Trophoblast cell (in vitro differentiated cells and primary cell): ENCODE results near the gene ZAR1.

Experiments used
- DNase-seq, 2 donors: peaks; one replicate each; pipeline ENCODE4 v3.0.0-alpha.2; 2016
- H2AFZ ChIP-seq: 2 replicates; pipeline ENCODE4 v1.6.1; 2013; ENCODE audit warnings: low read length, moderate library complexity, mild to moderate bottlenecking; ENCODE audit not compliant: insufficient read depth, poor library complexity
- H2AK5ac ChIP-seq: 2 replicates; pipeline ENCODE4 v1.6.1; 2013; ENCODE audit warnings: mild to moderate bottlenecking, low read length
- H2BK120ac ChIP-seq: 2 replicates; pipeline ENCODE4 v1.6.1; 2013; ENCODE audit warnings: low read length, mild to moderate bottlenecking, moderate library complexity; ENCODE audit not compliant: insufficient read depth, poor library complexity
- H2BK12ac ChIP-seq: 2 replicates; pipeline ENCODE4 v1.6.1; 2013; ENCODE audit warnings: mild to moderate bottlenecking, low read length, moderate library complexity
- H2BK5ac ChIP-seq: 2 replicates; pipeline ENCODE4 v1.6.1; 2013; ENCODE audit warnings: low read length, low read depth, moderate library complexity, mild to moderate bottlenecking; ENCODE audit not compliant: poor library complexity
- H3K14ac ChIP-seq: 2 replicates; pipeline ENCODE4 v1.6.1; 2013; ENCODE audit warnings: mild to moderate bottlenecking, low read length
- H3K18ac ChIP-seq: 2 replicates; pipeline ENCODE4 v1.6.1; 2013; ENCODE audit warnings: mild to moderate bottlenecking, low read length
- H3K23ac ChIP-seq: 2 replicates; pipeline ENCODE4 v1.6.1; 2013; ENCODE audit warnings: low read length
- H3K27ac ChIP-seq: 2 replicates; pipeline ENCODE4 v1.5.1; 2013; ENCODE audit warnings: low read depth, mild to moderate bottlenecking, inconsistent platforms, low read length, moderate library complexity
- H3K27me3 ChIP-seq: 2 replicates; pipeline ENCODE4 v1.6.1; 2013; ENCODE audit warnings: inconsistent platforms, mild to moderate bottlenecking, low read length, moderate library complexity; ENCODE audit not compliant: insufficient read depth
- H3K36me3 ChIP-seq, 2 experiments: 1 replicate in 1 of 2; 2 replicates in 1 of 2; pipeline ENCODE4 v1.6.1; 2013; ENCODE audit warnings: low read length in 2 of 2, mild to moderate bottlenecking in 2 of 2, moderate library complexity in 1 of 2; ENCODE audit not compliant: insufficient read depth in 2 of 2, control insufficient read depth in 1 of 2
- H3K4ac ChIP-seq: 2 replicates; pipeline ENCODE4 v1.6.1; 2013; ENCODE audit warnings: low read depth, mild to moderate bottlenecking, low read length, moderate library complexity
- H3K4me1 ChIP-seq, 2 experiments: 1 replicate in 1 of 2; 2 replicates in 1 of 2; pipeline ENCODE4 v1.6.1; 2013; ENCODE audit warnings: low read length in 2 of 2, mild to moderate bottlenecking in 2 of 2, moderate library complexity in 1 of 2; ENCODE audit not compliant: insufficient read depth in 2 of 2, control insufficient read depth in 1 of 2
- H3K4me2 ChIP-seq: 2 replicates; pipeline ENCODE4 v1.6.1; 2013; ENCODE audit warnings: inconsistent platforms, mild to moderate bottlenecking, low read length, moderate library complexity
- H3K4me3 ChIP-seq: 2 replicates; pipeline ENCODE4 v1.5.1; 2013; ENCODE audit warnings: mild to moderate bottlenecking, low read depth, low read length, inconsistent platforms
- H3K79me1 ChIP-seq: one replicate; pipeline ENCODE4 v1.6.1; 2013; ENCODE audit warnings: low read length
- H3K79me2 ChIP-seq: 2 replicates; pipeline ENCODE4 v1.6.1; 2013; ENCODE audit warnings: low read length, mild to moderate bottlenecking; ENCODE audit not compliant: control insufficient read depth, insufficient read depth, poor library complexity
- H3K9ac ChIP-seq: 2 replicates; pipeline ENCODE4 v1.6.1; 2013; ENCODE audit warnings: mild to moderate bottlenecking, low read length
- H3K9me3 ChIP-seq: 2 replicates; pipeline ENCODE4 v1.6.1; 2013; ENCODE audit warnings: low read depth, mild to moderate bottlenecking, control low read depth, inconsistent platforms, low read length; ENCODE audit not compliant: insufficient read depth
- H4K12ac ChIP-seq: 2 replicates; pipeline ENCODE4 v1.6.1; 2013; ENCODE audit warnings: low read depth, mild to moderate bottlenecking, low read length, moderate library complexity
- H4K8ac ChIP-seq: 2 replicates; pipeline ENCODE4 v1.6.1; 2013; ENCODE audit warnings: low read depth, mild to moderate bottlenecking, low read length, moderate library complexity
- H4K91ac ChIP-seq: one replicate; pipeline ENCODE4 v1.6.1; 2013; ENCODE audit warnings: low read depth, mild to moderate bottlenecking, low read length, moderate library complexity
- WGBS: extraction: QIAGEN DNeasy Blood & Tissue Kit; methylation state at CpG from one replicate; pipeline ENCODE4 v1.1.7; 2013; ENCODE audit warnings: missing lambda C conversion rate; ENCODE audit not compliant: insufficient read length, insufficient coverage; ENCODE audit errors: extremely low coverage; 5-methylcytosine and 5-hydroxymethylcytosine counted together

ZAR1 gene

GRCh38 chr4:48542888-48543287 lies 52.8 kb downstream of the ZAR1 start:
- no peak overlapping the region for H3K9ac ChIP-seq
- H2BK120ac ChIP-seq = no peak overlapping the region
- peaks cover 5 to 20% of the 10 kb centered on the region in 2 experiments for H3K36me3 ChIP-seq
- H3K18ac ChIP-seq = no peak overlapping the region
- no peak overlapping the region for H2BK5ac ChIP-seq
- H3K23ac ChIP-seq = peak overlapping the region; percentile 49
- H3K4me1 ChIP-seq = no peaks in the 10 kb centered on the region
- H2AFZ ChIP-seq = no peak overlapping the region
- H3K4me2 ChIP-seq = no peak overlapping the region
- H4K12ac ChIP-seq = no peak overlapping the region
- H3K14ac ChIP-seq = no peak overlapping the region
- no peak overlapping the region for H3K27ac ChIP-seq
- no peaks in the 10 kb centered on the region for H3K79me1 ChIP-seq
- WGBS = no CpG with 5 or more reads among the region's 2 CpGs
- no peak overlapping the region for H4K91ac ChIP-seq
- no peak overlapping the region for H2AK5ac ChIP-seq
- no peak overlapping the region for H3K4ac ChIP-seq
- no peak overlapping the region for H2BK12ac ChIP-seq
- H3K27me3 ChIP-seq = no peaks in the 10 kb centered on the region
- H3K4me3 ChIP-seq = no peak overlapping the region
- H3K9me3 ChIP-seq = no peaks in the 10 kb centered on the region
- no peak overlapping the region for H4K8ac ChIP-seq
- no peak for DNase-seq
- H3K79me2 ChIP-seq = no peaks in the 10 kb centered on the region

DNA sequence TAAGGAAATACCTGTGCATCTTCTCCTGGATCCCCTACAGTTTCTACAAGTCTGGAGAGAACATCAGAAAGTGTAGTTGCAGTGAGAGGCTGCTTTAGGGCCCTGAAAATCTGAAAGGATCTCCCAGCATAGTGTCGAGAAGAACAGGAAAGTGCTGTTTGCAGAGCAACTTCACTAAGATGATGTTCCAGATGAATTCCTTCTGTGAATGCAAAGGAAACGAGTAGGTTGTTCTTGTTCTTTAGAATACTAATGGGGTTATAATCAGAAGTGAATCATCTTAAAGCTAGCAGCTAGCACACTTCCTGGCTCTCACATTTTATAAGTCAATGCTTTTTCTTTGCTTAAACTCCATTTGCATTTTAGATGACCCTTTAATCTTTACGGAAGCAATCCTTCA lies 53.7 kb downstream of the ZAR1 start:
- Histone ChIP-seq H3K27me3 (no peaks in the 10 kb centered on the region), H3K4me3 (no peak overlapping the region), H3K9ac (no peak overlapping the region), H3K9me3 (no peaks in the 10 kb centered on the region), H3K18ac (no peak overlapping the region), H4K91ac (no peak overlapping the region), H4K8ac (no peak overlapping the region), H3K36me3 (peaks cover 5 to 20% of the 10 kb centered on the region in 2 experiments), H3K4me2 (no peak overlapping the region), H3K27ac (no peak overlapping the region), H4K12ac (no peak overlapping the region), H3K79me2 (no peaks in the 10 kb centered on the region), H3K23ac (no peak overlapping the region), H2BK12ac (no peak overlapping the region), H3K14ac (no peak overlapping the region), H2BK120ac (no peak overlapping the region), H2BK5ac (no peak overlapping the region), H2AK5ac (no peak overlapping the region), H2AFZ (no peak overlapping the region), H3K4ac (no peak overlapping the region), H3K79me1 (no peaks in the 10 kb centered on the region), H3K4me1 (no peaks in the 10 kb centered on the region)
- WGBS = no CpG with 5 or more reads among the region's 3 CpGs
- DNase-seq = no peak
